ENCODE results near the gene ADGRG7. TPM values are rescaled to one million over a fixed set of nuclear protein-coding genes. Genes with fewer than 3 reads are reported as not detected.

Gene ADGRG7
- total and polyA plus RNA-seq, 7 donors, result 1.2 to 7.4 (median 1.4) TPM; not detected in 4

DNA sequence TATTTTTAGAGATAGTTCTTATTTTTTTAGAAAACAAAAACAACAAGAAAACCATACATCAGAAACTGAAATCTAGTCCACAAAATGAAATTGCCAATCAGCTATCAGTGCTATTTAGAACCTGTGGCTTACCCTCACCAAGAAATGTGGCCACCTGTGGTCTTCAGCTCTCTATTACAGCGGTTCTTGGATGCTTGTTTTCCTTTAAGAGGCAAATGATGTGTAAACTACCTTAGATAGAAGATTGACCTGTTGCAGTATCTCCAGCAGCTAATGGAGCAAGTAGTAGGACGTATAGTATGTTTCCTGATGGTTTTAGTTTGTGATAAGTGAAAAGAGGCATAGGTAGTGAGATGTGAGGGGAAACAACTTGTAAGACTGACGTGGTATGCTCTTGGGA, 121.1 kb downstream of the ADGRG7 start:
- intact Hi-C loops (cut with DNase I), result no loop called here
- DNase-seq, result no peak
- peaks cover 0 to 75% (median 9%) of the 10 kb centered on the region in 4 donors for H3K36me3 ChIP-seq
- H3K27ac ChIP-seq, result no peak overlapping the region
- TF ChIP-seq POLR2A (IDR thresholded peaks at IDR 0.05), result no peak
- TF ChIP-seq, protein P1, sequence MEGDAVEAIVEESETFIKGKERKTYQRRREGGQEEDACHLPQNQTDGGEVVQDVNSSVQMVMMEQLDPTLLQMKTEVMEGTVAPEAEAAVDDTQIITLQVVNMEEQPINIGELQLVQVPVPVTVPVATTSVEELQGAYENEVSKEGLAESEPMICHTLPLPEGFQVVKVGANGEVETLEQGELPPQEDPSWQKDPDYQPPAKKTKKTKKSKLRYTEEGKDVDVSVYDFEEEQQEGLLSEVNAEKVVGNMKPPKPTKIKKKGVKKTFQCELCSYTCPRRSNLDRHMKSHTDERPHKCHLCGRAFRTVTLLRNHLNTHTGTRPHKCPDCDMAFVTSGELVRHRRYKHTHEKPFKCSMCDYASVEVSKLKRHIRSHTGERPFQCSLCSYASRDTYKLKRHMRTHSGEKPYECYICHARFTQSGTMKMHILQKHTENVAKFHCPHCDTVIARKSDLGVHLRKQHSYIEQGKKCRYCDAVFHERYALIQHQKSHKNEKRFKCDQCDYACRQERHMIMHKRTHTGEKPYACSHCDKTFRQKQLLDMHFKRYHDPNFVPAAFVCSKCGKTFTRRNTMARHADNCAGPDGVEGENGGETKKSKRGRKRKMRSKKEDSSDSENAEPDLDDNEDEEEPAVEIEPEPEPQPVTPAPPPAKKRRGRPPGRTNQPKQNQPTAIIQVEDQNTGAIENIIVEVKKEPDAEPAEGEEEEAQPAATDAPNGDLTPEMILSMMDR (IDR thresholded peaks at IDR 0.05), result no peak
- TF ChIP-seq POLR2AphosphoS5 (IDR thresholded peaks at IDR 0.05), result no peak
- TF ChIP-seq EP300 (IDR thresholded peaks at IDR 0.05), result no peak
- WGBS, 2 donors, result 77 to 85% methylated on average over 3 of the region's 3 CpGs
- no peak overlapping the region for H3K4me3 ChIP-seq
- no peaks in the 10 kb centered on the region for H3K27me3 ChIP-seq
- H3K9me3 ChIP-seq, result no peaks in the 10 kb centered on the region
- H3K4me1 ChIP-seq, result peaks cover 0 to 25% (median 4%) of the 10 kb centered on the region in 4 donors

DNA sequence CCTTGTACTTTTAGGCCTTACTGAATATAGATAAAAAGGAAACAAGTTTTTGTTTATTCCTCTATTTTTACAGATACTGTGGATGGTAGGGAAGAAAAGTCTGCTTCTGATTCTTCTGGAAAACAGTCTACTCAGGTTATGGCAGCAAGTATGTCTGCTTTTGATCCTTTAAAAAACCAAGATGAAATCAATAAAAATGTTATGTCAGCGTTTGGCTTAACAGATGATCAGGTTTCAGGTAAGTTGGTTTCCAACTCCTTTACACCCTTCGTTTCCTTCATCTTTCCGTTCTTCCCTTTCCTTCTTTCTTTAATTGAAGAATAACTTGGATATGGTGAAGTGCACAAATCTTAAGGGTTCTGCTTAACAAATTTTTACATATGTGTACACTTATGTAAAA, 123.0 kb downstream of the ADGRG7 start:
- peaks cover 10 to 85% (median 12%) of the 10 kb centered on the region in 4 donors for H3K36me3 ChIP-seq
- TF ChIP-seq EP300 (IDR thresholded peaks at IDR 0.05) (no peak), POLR2A (IDR thresholded peaks at IDR 0.05) (no peak), POLR2AphosphoS5 (IDR thresholded peaks at IDR 0.05) (no peak)
- TF ChIP-seq, protein P1 (IDR thresholded peaks at IDR 0.05), result no peak
- no peaks in the 10 kb centered on the region for H3K27me3 ChIP-seq
- peaks cover 0 to 15% (median 0%) of the 10 kb centered on the region in 4 donors for H3K4me1 ChIP-seq
- no peaks in the 10 kb centered on the region for H3K9me3 ChIP-seq
- no peak overlapping the region for H3K4me3 ChIP-seq
- intact Hi-C loops (cut with DNase I), result no loop called here
- DNase-seq, result no peak
- 90 to 96% methylated on average over 3 of the region's 3 CpGs for WGBS, 2 donors
- no peak overlapping the region for H3K27ac ChIP-seq

DNA sequence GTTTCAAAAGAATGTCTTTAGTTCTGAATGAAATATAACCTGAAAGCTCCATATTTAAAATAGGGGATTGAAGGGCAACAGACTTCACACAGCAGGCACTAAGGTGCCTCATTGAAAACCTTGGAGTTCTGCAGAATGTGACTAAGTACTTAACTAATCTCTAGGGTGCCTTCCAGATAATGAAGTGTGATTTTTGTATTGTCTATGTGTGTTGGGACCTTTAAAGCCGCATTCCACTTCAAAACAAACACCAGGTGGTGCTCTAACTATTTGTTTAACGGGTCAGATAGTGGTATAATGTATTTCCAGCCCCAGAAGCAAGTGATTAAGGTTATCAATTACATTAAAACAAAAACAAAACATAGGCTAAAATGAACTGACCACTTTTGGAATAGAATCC, 127.9 kb downstream of the ADGRG7 start:
- TF ChIP-seq POLR2AphosphoS5 (IDR thresholded peaks at IDR 0.05), result no peak
- TF ChIP-seq, protein P1 (IDR thresholded peaks at IDR 0.05), result no peak
- no peak for TF ChIP-seq EP300 (IDR thresholded peaks at IDR 0.05)
- TF ChIP-seq POLR2A (IDR thresholded peaks at IDR 0.05), result no peak
- H3K27ac ChIP-seq, result no peak overlapping the region
- peaks cover 5 to 89% (median 13%) of the 10 kb centered on the region in 4 donors for H3K36me3 ChIP-seq
- intact Hi-C loops (cut with DNase I), result no loop called here
- H3K9me3 ChIP-seq, result no peaks in the 10 kb centered on the region
- no peaks in the 10 kb centered on the region for H3K27me3 ChIP-seq
- no peak for DNase-seq
- WGBS, 2 donors, result 15 to 46% methylated on average over 2 of the region's 2 CpGs
- H3K4me3 ChIP-seq, result no peak overlapping the region
- peaks cover 0 to 10% (median 0%) of the 10 kb centered on the region in 4 donors for H3K4me1 ChIP-seq

DNA sequence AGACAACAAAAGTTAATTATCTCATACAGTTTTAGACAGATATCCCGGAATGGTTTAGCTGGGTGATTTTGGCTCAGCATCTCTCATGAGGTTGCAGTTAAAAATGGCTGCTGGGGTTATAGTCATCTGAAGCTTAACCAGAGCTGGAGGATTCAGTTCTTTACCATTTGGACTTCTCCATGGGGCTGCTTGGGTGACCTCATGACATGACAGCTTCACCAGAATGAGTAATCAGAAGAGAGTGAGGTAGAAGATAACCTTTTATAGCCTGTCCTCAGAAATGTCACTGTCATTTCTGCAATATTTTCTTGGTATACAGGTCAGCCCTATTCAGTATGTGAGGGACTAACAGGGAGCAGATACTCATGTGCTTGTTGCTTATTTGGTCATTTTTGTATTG, 130.8 kb downstream of the ADGRG7 start:
- no peaks in the 10 kb centered on the region for H3K9me3 ChIP-seq
- H3K4me1 ChIP-seq, result peaks cover 0 to 4% (median 0%) of the 10 kb centered on the region in 4 donors
- peaks cover 5 to 92% (median 16%) of the 10 kb centered on the region in 4 donors for H3K36me3 ChIP-seq
- H3K27ac ChIP-seq, result no peak overlapping the region
- no peaks in the 10 kb centered on the region for H3K27me3 ChIP-seq
- WGBS, 2 donors, result 94% methylated on average over 1 of the region's 1 CpG
- DNase-seq, result no peak
- TF ChIP-seq POLR2AphosphoS5 (IDR thresholded peaks at IDR 0.05) (no peak), POLR2A (IDR thresholded peaks at IDR 0.05) (no peak), EP300 (IDR thresholded peaks at IDR 0.05) (no peak)
- TF ChIP-seq, protein P1 (IDR thresholded peaks at IDR 0.05), result no peak
- intact Hi-C loops (cut with DNase I), result loop anchor here (5.0 kb wide), 1 partner anchor 457 kb away; no protein-coding TSS in a partner anchor
- no peak overlapping the region for H3K4me3 ChIP-seq

DNA sequence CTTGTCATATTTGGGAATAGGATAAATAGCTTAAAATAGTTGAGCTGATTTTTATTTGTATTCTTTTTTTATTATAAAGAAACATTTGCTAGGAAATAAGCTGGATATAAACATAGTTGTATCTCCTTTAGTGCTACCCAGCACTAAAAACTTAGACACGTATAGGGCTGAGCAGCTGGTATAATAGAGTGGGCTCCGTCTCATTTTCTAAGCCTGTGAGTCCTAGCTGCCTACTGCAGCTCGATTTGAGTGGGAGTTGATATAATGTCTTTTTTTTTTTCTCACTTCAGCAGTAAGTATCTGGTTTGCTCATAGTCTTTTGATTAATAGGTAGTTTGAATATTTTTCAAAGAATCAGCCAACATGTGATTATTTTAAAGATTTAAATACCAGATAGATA, 134.1 kb downstream of the ADGRG7 start:
- Histone ChIP-seq H3K4me1 (peaks cover 0 to 4% (median 0%) of the 10 kb centered on the region in 4 donors), H3K27me3 (no peaks in the 10 kb centered on the region), H3K27ac (no peak overlapping the region), H3K9me3 (no peaks in the 10 kb centered on the region), H3K4me3 (no peak overlapping the region), H3K36me3 (peaks cover 0 to 90% (median 25%) of the 10 kb centered on the region in 4 donors)
- TF ChIP-seq POLR2A (IDR thresholded peaks at IDR 0.05), result no peak
- TF ChIP-seq, protein P1 (IDR thresholded peaks at IDR 0.05), result no peak
- TF ChIP-seq POLR2AphosphoS5 (IDR thresholded peaks at IDR 0.05), result no peak
- no peak for TF ChIP-seq EP300 (IDR thresholded peaks at IDR 0.05)
- 89 to 91% methylated on average over 3 of the region's 3 CpGs for WGBS, 2 donors
- intact Hi-C loops (cut with DNase I), result loop anchor here (5.0 kb wide), 1 partner anchor 454 kb away; no protein-coding TSS in a partner anchor
- no peak for DNase-seq
